DMS153 (cell line): ENCODE measurements around the gene TSPAN5.
A peak's percentile ranks its signal among the peaks of the same experiment; 100 is the strongest.
"Not testable (repeated sequence)": the region's sequence is repeated elsewhere in the genome, so short reads cannot be mapped to it uniquely, and the experiment has no call there.

Source experiments
- DNase-seq: peaks from one replicate; lab custom pipeline; 2025; lab: John Stamatoyannopoulos, UW

The TSPAN5 gene

GRCh38 chr4:98658287-98659105 lies at the start of gene TSPAN5:
Gene TSPAN5, minus strand, starts transcription at chr4:98658611.
- peak; percentile 68 for DNase-seq

DNA sequence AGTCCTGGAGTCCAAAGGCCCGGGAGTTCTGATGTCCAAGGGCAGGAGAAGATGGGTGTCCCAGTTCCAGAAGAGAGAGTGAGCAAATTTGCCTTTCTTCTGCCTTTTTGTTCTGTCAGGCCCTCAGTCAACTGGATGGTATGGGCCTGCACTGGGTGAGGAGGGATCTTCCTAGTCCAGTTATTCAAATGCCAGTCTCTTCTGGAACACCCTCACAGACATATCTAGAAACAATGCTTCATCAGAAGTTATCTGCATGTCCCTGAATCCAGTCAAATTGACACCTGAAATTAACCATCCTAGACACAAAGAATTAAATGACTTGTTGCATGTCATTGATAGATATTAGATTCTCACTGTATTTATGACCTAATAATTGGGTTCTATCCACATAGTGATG lies 48.5 kb upstream of the TSPAN5 start:
- no peak for DNase-seq

- DNase-seq: no peak
These were observed 47.9 kb upstream of the TSPAN5 start for GRCh38 chr4:98706200-98706813.

DNA sequence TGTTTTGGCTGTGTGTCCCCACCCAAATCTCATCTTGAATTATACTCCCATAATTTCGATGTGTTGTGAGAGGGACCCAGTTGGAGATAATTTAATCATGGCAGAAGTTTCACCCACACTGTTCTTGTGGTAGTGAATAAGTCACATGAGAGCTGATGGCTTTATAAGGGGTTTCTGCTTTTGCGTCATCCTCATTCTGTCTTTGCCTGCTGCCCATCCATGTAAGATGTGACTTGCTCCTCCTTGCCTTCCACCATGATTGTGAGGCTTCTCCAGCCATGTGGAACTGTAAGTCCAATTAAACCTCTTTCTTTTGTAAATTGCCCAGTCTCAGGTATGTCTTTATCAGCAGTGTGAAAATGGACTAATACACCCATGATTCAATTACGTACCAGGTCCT lies 47.2 kb upstream of the TSPAN5 start:
- not testable (repeated sequence) for DNase-seq

DNA sequence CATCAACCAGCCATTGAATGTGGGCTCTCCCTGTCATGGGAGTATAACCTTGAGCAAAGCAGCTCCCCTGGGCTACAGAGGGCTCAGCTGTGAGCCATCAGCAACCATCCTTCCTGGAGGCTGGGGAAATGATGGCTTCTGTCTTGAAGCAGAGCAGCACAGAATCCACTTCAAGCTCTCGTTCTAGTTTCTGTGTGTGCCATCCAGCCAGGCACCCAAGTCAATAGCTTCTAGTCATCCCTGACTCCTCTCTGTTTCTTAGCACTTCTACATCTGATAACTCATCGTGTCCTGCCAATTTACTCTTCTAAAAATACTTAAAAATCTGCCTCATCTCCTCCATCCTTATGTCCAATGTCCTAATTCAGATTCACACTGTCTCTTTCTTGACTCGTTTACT lies 42.2 kb upstream of the TSPAN5 start:
- DNase-seq: no peak

- DNase-seq: no peak
These were observed 35.7 kb upstream of the TSPAN5 start for GRCh38 chr4:98694076-98694475.

- DNase-seq: no peak
These were observed 34.0 kb upstream of the TSPAN5 start for GRCh38 chr4:98692411-98692810.

DNA sequence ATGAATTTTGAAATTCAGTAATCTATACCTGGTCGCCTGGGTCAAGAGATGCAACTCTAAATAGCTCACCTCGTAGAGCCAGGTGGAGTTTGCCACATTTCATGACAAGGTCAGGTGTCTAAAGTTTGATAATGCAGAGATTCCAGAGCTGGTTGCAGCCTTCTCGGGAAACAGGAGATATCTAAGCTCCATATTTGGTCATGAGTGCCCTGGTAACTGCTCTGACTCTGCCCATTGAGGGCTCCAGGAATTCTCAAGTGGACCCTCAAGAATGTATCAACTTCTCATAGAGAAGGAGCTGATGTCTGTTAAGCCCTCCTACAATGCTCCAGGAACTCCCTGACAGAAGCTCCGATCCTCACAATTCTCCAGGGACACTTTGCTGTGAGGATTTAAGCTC lies 33.2 kb upstream of the TSPAN5 start:
- DNase-seq: no peak

- DNase-seq: no peak
These were observed 31.2 kb upstream of the TSPAN5 start for GRCh38 chr4:98689507-98690174.

- DNase-seq: no peak
These were observed 30.2 kb upstream of the TSPAN5 start for GRCh38 chr4:98688411-98689290.

GRCh38 chr4:98687876-98688275 lies 29.5 kb upstream of the TSPAN5 start:
- no peak for DNase-seq

DNA sequence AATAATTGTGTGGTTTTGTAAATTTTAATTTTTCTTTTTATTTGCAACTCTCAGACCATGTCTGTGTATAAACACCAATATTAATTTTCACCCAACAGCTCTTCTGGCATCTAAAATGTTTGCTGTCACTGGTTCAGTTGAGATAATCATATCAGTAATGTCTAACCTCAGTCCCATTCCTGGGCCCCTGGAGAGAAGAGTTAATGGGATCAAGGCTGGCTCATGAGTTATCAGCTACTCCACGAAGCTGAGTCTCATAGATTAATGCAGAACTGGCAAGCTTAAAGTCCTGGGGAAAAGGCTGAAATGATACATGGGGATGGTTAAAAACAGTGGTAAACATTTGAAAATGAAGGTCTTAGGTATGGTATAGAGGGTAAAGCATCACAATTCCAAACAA lies 28.4 kb upstream of the TSPAN5 start:
- no peak for DNase-seq

DNA sequence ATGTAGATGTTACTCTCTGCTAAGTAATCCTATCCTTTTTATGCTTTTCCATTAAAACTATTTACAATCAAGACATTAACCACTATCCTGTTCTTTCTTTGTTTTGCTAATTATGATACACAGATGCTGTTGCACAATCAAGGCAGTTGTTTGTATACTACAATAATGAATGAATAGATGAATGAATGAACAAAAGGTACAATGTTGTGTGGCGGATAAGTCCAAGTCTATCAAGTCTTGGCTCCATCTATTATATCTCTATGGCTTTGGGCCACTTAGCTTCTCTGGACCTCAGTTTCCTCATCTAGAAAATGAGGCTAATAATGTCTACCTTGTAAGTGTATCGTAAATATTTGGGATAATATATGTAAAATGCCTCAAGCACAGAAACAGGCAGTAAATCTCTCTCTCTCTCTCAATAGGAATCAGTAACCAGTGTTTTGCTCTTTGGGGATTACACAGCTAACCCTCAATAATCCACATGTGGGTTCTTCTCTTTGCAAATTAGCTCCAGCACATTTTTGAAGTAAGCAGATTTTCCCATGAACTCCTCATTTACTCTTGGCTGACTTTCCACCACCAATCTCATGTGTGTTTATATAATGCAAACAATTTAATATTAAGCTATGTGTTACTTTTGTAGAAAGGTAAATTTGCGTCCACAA lies 27.8 kb upstream of the TSPAN5 start:
- DNase-seq: no peak

- DNase-seq: no peak
These were observed 27.0 kb upstream of the TSPAN5 start for GRCh38 chr4:98685225-98686042.

- DNase-seq: no peak
These were observed 24.3 kb upstream of the TSPAN5 start for GRCh38 chr4:98682719-98683118.

DNA sequence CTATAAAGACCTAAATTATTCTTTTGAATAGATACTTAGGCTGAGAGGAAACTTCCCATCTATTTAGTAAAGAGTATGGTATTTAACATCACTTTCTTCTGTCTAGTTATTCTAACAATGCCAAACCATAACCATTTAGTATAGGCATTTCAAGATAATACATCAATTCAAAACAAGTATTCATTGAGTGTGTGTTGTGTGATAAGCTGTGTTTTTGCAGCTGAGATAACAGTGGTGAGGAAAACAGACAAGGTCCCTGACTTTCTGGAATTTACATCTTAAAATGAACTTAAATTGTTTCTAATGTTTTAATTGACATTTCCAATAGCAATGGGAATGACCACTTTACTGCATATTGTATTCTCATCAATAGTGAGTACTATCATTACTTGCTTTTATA lies 22.4 kb upstream of the TSPAN5 start:
- DNase-seq: no peak

GRCh38 chr4:98679738-98680137 lies 21.3 kb upstream of the TSPAN5 start:
- no peak for DNase-seq

- DNase-seq: no peak
These were observed 19.4 kb upstream of the TSPAN5 start for GRCh38 chr4:98677799-98678198.

GRCh38 chr4:98674404-98675173 lies 16.2 kb upstream of the TSPAN5 start:
- no peak for DNase-seq

- no peak for DNase-seq
These were observed 15.6 kb upstream of the TSPAN5 start for GRCh38 chr4:98673978-98674377.
